ENCODE results near the gene SOX11. TPM values are rescaled to one million over a fixed set of nuclear protein-coding genes. Genes with fewer than 3 reads are reported as not detected.
A peak's percentile ranks its signal among the peaks of the same experiment; 100 is the strongest.
"Not testable (repeated sequence)": the region's sequence is repeated elsewhere in the genome, so short reads cannot be mapped to it uniquely, and the experiment has no call there.

Gene SOX11
- total and polyA plus RNA-seq, 2 of the 8 experiments (the other 6 are each of a cell fraction or from before 2014, with no cell fraction given): 9.0 to 55.6 TPM

GRCh38 chr2:5691985-5692529, at the start of gene SOX11 (continued):
- TF ChIP-seq, protein P1, sequence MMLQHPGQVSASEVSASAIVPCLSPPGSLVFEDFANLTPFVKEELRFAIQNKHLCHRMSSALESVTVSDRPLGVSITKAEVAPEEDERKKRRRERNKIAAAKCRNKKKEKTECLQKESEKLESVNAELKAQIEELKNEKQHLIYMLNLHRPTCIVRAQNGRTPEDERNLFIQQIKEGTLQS (IDR thresholded peaks at IDR 0.05; ENCODE audit: insufficient read depth, low read depth, low read length): no peak
- TF ChIP-seq GABPA (IDR thresholded peaks at IDR 0.05; ENCODE audit: borderline replicate concordance, insufficient read depth, low read length) (no peak), CHD1 (IDR thresholded peaks at IDR 0.05; ENCODE audit: low read depth, low read length) (no peak), CREB1 (IDR thresholded peaks at IDR 0.05) (peak; percentile 62), SRF (IDR thresholded peaks at IDR 0.05; ENCODE audit: low read depth, low read length) (no peak), TBP (IDR thresholded peaks at IDR 0.05; ENCODE audit: low read depth, low read length) (peak; percentile 94)

DNA sequence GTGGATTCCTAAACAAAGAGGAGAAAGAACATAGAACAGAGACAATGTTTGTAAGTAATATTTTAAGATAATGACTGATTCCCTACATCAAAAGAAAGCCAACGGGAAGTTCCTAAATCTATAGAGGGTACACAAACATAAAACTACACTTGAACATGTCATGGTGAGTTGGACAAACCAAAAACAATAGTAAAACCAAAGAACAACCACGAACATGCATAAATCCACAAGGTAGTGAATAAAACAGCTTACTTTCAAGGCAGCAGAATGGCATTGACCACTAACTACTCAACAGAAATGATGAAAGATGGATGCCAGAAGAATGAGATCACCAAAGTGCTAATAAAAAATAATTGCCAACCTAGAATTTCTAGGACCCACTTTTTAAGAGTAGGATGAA, 39.5 kb upstream of the SOX11 start:
- not testable (repeated sequence) for H3K4ac ChIP-seq (replicated peaks; ENCODE audit: insufficient read length, low read depth, low read length)

More for the DNA sequence above, 39.5 kb upstream of the SOX11 start:
- H4K5ac ChIP-seq (ENCODE audit: insufficient read length, low read depth, low read length); H2BK12ac ChIP-seq (ENCODE audit: low read depth, low read length); H3K9me3 ChIP-seq (ENCODE audit: insufficient read depth in 2 of 2, low read depth in 1 of 2, low read length in 1 of 2); H3K27me3 ChIP-seq (replicated peaks in 1 of 4; ENCODE audit: control insufficient read depth in 3 of 4, extremely low read depth in 1 of 4, insufficient read depth in 3 of 4, low read length in 3 of 4); H3K4me3 ChIP-seq (ENCODE audit: extremely low read depth in 1 of 4, insufficient read depth in 2 of 4, low read depth in 3 of 4, low read length in 4 of 4); H2BK5ac ChIP-seq (ENCODE audit: low read depth, low read length); H3K56ac ChIP-seq (replicated peaks; ENCODE audit: insufficient read length, low read depth, low read length); DNase-seq (ENCODE audit: low read depth in 1 of 2, low spot score in 2 of 2); H3K14ac ChIP-seq (ENCODE audit: insufficient read length); H2AFZ ChIP-seq (ENCODE audit: low read length); H3K79me1 ChIP-seq (ENCODE audit: low read depth, low read length); FAIRE-seq; H3K79me2 ChIP-seq (ENCODE audit: control insufficient read depth in 1 of 2, insufficient read depth in 2 of 2, low read length in 2 of 2); H2BK20ac ChIP-seq (ENCODE audit: low read length); H3K4me1 ChIP-seq (replicated peaks in 1 of 4; ENCODE audit: control insufficient read depth in 3 of 4, insufficient read depth in 4 of 4, low read length in 3 of 4); H4K91ac ChIP-seq (replicated peaks; ENCODE audit: insufficient read length, low read length); H4K20me1 ChIP-seq (replicated peaks in 1 of 2; ENCODE audit: control insufficient read depth in 1 of 2, insufficient read depth in 2 of 2, low read length in 2 of 2); H3K36me3 ChIP-seq (ENCODE audit: control insufficient read depth in 2 of 4, insufficient read depth in 4 of 4, low read length in 3 of 4); H3K4me2 ChIP-seq (ENCODE audit: insufficient read depth in 1 of 2, low read depth in 2 of 2, low read length in 2 of 2); H3K23ac ChIP-seq (ENCODE audit: insufficient read length); H2BK15ac ChIP-seq (ENCODE audit: low read length); H3K18ac ChIP-seq (ENCODE audit: extremely low read depth, low read length); H2BK120ac ChIP-seq (replicated peaks; ENCODE audit: low read depth, low read length); H2AK5ac ChIP-seq (ENCODE audit: low read depth, low read length); H3K27ac ChIP-seq (ENCODE audit: low read depth, low read length); POLR2A ChIA-PET (ENCODE audit: partially characterized antibody); H3K23me2 ChIP-seq (ENCODE audit: low read depth, low read length); H4K8ac ChIP-seq (ENCODE audit: extremely low read depth, insufficient read depth, low read length); H3K9ac ChIP-seq (replicated peaks in 1 of 4; ENCODE audit: extremely low read depth in 1 of 4, low read depth in 3 of 4, low read length in 3 of 4); CTCF ChIA-PET (ENCODE audit: partially characterized antibody): not testable (repeated sequence)
- WGBS, 2 experiments (ENCODE audit: extremely low coverage in 1 of 2, insufficient coverage in 1 of 2, insufficient read length in 1 of 2, insufficient replicate concordance in 2 of 2, low coverage in 1 of 2, low lambda C conversion rate in 2 of 2, missing lambda C conversion rate in 1 of 2): 82% methylated on average over 2 of the region's 2 CpGs; no CpG with 5 or more reads in 1 of the 2 experiments
